Activated CD8-positive, alpha-beta memory T cell treated with anti-CD3 and anti-CD28 coated beads for 48 hours (primary cell): ENCODE data around the gene NEK4.
A peak's percentile ranks its signal among the peaks of the same experiment; 100 is the strongest.
"Not testable (repeated sequence)": the region's sequence is repeated elsewhere in the genome, so short reads cannot be mapped to it uniquely, and the experiment has no call there.

Source experiments
- DNase-seq, 3 experiments: peaks; one replicate each; pipeline ENCODE4 v3.0.0-alpha.2; 2020; ENCODE audit warnings: low read depth in 2 of 3, low spot score in 2 of 3

Gene NEK4

GRCh38 chr3:52743152-52743551, 27.6 kb downstream of the NEK4 start:
- DNase-seq, result no peak

GRCh38 chr3:52742418-52743041, 28.2 kb downstream of the NEK4 start:
- DNase-seq, result no peak

GRCh38 chr3:52739730-52740129, 31.0 kb downstream of the NEK4 start:
- DNase-seq, result no peak

- no peak for DNase-seq
These were observed 37.4 kb downstream of the NEK4 start for GRCh38 chr3:52733256-52733891.

- DNase-seq, result no peak
These were observed 39.1 kb downstream of the NEK4 start for GRCh38 chr3:52731590-52731989.

GRCh38 chr3:52730681-52731080, 40.1 kb downstream of the NEK4 start:
- DNase-seq, result no peak

- not testable (repeated sequence) for DNase-seq
These were observed 42.0 kb downstream of the NEK4 start for GRCh38 chr3:52728753-52729152.

- no peak for DNase-seq
These were observed 46.2 kb downstream of the NEK4 start for GRCh38 chr3:52724511-52724910.

GRCh38 chr3:52723935-52724334, 46.8 kb downstream of the NEK4 start:
- DNase-seq, result no peak

GRCh38 chr3:52722491-52722890, 48.2 kb downstream of the NEK4 start:
- DNase-seq, result no peak

- no peak for DNase-seq
These were observed 49.1 kb downstream of the NEK4 start for GRCh38 chr3:52721730-52722008.

GRCh38 chr3:52721002-52721729, 49.6 kb downstream of the NEK4 start:
- DNase-seq, result no peak

GRCh38 chr3:52719618-52720017, 51.1 kb downstream of the NEK4 start:
- no peak for DNase-seq

GRCh38 chr3:52715714-52716305, 54.9 kb downstream of the NEK4 start:
- DNase-seq, result no peak

- DNase-seq, result no peak
These were observed 56.1 kb downstream of the NEK4 start for GRCh38 chr3:52714335-52715302.

- DNase-seq, result no peak
These were observed 58.2 kb downstream of the NEK4 start for GRCh38 chr3:52712291-52713212.

GRCh38 chr3:52710512-52710911, 60.2 kb downstream of the NEK4 start:
- DNase-seq, result no peak

GRCh38 chr3:52707585-52707984, 63.2 kb downstream of the NEK4 start:
- no peak for DNase-seq

- peak; percentile 71 to 73 (median 72) for DNase-seq
These were observed 64.8 kb downstream of the NEK4 start, which contains the start of the genes GLT8D1 and SPCS1 for GRCh38 chr3:52705688-52706686. GLT8D1 (minus strand) TSS chr3:52705791; CDS start chr3:52700460, 5,331 bp downstream. SPCS1 (plus strand) TSS chr3:52706106; CDS start chr3:52706247, 141 bp downstream.
